GM12872 (cell line): ENCODE results near the gene IFT20.

Experiments
- TF ChIP-seq, protein P1 (sequence below): IDR thresholded peaks from 3 replicates; pipeline ENCODE4 v1.5.1; 2011; ENCODE audit warnings: low read depth, mild to moderate bottlenecking, low read length, moderate library complexity; ENCODE audit not compliant: insufficient read depth

The IFT20 gene

DNA sequence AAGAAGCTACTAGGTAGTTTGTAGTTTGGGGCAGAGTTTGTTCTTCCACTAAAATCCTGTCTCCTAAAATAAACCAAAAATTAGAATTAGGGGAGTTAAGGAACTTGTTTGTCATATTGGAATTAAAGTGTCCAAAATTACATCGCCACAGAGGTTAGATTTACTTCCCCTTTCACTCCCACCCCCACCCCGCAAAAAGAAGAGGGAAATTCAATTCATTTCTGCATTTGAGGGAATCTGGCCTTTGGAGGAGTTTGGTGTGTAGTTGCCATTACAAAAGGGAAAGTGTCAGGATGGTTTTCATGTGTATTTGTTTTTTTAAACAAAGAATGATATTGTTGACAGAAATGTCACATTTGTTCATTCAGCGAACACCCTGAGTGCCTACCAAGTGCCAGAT, 10.5 kb downstream of the IFT20 start:
- TF ChIP-seq, protein P1, sequence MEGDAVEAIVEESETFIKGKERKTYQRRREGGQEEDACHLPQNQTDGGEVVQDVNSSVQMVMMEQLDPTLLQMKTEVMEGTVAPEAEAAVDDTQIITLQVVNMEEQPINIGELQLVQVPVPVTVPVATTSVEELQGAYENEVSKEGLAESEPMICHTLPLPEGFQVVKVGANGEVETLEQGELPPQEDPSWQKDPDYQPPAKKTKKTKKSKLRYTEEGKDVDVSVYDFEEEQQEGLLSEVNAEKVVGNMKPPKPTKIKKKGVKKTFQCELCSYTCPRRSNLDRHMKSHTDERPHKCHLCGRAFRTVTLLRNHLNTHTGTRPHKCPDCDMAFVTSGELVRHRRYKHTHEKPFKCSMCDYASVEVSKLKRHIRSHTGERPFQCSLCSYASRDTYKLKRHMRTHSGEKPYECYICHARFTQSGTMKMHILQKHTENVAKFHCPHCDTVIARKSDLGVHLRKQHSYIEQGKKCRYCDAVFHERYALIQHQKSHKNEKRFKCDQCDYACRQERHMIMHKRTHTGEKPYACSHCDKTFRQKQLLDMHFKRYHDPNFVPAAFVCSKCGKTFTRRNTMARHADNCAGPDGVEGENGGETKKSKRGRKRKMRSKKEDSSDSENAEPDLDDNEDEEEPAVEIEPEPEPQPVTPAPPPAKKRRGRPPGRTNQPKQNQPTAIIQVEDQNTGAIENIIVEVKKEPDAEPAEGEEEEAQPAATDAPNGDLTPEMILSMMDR = no peak

DNA sequence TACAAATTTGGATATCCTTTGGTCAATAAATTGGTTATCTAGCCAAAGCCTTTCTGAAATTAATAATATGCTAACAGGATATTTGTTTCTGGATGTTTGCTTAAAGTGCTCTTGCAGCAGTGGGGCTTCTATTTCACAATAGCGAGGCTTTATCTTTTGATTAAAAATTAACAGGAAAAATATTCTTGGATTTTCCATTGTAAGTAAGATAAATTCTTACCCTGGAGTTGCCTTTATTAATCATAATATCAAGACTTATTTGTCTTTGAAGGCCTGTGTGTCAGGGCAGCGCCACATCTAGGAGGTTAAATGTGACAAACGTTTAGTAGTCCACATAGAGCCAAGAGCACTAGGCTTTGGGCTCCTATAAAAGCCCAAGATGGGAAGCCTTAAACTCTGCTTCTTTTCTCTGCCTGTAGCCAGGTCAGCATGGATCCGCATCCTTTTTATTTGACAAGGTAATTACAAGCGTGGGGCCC, 11.0 kb downstream of the IFT20 start:
- TF ChIP-seq, protein P1 = no peak

DNA sequence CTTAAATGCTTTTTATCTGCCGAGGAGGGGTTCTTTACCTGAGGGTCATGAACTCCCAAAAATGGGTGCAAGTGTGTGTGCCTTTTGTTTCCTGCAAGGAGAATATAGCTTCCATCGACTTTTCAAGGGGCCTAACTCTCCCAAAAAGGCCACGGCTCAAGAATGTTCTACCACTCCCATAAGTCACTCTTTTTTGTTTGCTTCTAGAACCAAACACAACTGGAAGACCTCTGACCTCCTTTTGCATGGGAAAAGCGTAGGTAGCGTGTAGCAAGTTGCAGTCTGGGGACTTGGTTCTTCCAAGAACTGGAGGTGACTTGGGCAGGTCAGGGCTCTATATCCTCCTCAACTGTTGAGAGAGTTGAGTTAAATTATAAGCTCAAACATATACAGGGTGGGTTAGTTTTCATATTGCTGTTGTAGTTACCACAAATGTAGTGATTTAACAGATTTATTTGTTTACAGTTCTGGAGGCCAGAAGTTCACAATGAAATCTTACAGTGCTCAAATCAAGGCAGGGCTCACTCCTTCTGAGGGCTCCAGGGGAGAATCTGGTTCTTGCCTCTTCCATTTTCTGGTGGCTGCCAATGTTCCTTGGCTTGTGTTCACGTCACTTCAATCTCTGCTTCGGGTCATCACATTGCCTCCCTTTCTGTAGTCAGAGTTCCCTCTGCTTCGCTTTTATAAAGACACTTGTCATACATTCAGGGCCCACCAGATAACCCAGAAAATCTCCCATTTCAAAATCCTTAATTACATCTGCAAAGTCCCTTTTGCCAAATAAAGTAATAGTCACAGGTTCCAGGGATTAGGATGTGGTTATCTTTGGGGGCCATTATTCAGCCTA, 14.8 kb downstream of the IFT20 start:
- TF ChIP-seq, protein P1 = no peak

DNA sequence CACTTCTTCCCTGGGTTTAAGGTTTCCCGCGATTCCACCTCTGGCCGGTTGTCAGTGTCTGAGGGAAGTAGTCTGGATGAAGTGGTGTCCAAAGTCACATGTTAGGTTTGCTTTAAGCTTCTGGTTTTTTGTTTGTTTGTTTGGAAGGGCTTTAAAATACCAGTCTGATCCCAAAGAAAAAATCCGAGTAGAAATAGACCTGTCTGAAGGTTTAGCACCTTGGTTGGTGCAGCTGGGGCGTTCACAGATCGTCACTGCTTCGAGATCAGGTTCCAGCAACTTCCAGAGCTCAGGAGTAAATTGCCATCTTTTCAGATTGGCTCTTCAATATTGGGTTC, 15.7 kb downstream of the IFT20 start:
- TF ChIP-seq, protein P1 = no peak

DNA sequence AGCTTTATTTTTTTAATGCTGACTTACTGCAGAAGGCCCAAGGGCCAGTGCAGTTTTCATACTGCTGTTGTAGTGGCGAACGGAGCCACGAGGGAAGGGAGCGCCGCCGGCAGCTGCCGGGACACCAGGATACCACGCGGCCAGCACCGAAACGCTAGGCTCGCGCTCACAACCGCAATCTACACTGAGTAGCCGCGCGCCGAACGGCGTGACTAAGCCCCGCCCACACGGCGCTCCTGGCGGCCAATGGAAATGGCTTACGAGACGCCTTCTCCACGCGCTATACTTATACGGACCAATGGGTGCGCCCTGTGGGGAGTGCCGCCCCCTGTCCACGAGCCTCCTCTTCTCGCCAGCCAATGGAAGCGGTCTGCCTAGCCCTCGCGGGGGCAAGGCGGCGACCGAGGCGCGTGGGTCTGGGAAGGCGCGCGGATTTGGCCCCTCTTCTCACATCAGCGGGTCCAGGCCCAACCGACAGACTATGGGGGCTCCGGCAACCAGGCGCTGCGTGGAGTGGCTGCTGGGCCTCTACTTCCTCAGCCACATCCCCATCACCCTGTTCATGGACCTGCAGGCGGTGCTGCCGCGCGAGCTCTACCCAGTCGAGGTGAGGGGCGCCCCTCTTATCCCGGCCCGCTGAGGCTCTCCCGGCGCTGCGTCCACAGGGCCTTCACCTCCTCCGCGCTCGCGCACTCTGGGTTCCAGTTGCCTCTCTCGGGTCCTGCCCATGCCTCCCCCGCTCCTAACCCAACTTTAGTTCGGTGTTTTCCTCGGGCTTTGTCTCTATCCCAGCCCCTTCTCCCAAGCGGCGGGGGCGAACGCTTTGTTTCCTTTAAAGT, 16.3 kb downstream of the IFT20 start, which contains the start of gene TMEM97:
TMEM97 (plus strand) TSS at position 442 of the 839 bp plus-strand sequence; CDS start at position 482, 40 bp downstream.
- TF ChIP-seq, protein P1 = no peak

DNA sequence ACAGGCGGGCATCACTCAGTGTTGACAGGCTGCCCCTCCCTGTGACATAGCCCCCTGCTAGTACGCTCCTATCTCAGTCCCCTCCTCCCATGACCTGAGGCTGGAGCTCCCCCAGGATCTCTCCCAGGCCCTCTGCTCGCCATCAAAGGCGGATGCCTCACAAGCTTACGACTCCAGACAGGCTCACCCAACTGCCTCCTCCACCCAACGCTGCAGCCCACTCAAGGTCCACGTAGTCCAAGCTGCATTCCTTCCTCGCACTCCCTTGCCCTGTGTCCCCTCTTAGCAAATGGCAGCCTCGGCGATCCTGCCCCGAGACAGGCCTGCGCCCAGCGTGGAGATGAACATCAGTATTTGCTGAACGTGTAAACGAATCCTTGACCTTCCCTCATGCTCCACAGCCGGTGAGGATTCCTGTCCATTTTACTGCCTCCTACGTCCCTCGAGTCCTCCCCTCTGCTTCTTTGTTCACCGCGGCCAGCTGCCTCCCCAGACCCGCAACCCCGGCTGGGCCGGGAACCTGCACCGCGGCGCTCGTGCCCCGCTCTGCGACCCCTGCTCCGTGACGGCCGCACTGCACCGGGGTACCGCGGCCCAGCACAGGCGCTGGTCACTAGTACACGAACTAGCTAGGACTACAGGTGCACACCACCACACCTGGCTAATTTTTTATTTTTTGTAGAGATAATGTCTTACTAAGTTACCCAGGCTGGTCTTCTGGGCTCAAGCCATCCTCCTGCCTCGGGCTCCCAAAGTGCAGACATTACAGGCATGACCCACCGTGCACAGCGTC, 17.1 kb downstream of the IFT20 start:
- TF ChIP-seq, protein P1 = no peak
